Stimulated activated CD8-positive, alpha-beta memory T cell treated with anti-CD3 and anti-CD28 coated beads, Interleukin-2, amount 100 ng/mL, for 48 hours (primary cell): ENCODE data around the gene GNMT.
"Not testable (repeated sequence)": the region's sequence is repeated elsewhere in the genome, so short reads cannot be mapped to it uniquely, and the experiment has no call there.

ENCODE experiments used
- DNase-seq, 2 donors: peaks; one replicate each; pipeline ENCODE4 v3.0.0-alpha.2; 2020; ENCODE audit warnings: low read depth in 2 of 2

Gene GNMT

DNA sequence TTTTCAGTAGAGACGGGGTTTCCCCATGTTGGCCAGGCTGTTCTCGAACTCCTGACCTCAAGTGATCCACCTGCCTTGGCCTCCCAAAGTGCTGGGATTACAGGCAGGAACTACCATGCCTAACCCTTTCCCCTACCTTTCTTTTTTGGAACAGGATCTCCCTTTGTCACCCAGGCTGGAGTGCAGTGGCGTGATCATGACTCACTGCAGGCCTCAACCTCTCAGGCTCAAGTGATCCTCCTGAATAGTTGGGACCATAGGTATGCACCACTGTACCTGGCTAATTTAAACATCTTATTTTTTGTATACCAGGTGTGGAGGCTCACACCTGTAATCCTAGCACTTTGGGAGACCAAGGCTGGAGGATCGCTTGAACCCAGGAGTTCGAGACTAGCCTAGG lies 19.2 kb upstream of the GNMT start:
- DNase-seq, result not testable (repeated sequence)

DNA sequence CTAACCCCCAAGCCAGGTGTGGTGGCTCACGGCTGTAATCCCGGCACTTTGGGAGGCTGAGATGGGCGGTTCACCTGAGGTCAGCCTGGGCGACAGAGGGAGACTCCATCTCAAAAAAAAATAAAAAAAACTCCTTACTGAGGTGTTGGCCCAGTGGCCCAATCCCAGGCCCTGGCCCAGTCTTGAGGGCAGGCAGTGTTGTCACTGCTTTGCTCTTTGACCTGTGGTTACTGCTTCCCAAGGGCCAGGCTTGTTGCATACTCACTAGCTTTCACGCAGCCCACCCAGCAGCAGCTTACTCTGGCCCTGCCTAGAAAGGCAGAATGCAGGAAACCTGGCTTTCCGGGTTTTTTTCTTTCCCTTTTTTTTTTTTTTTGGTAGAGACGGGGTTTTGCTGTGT lies 18.1 kb upstream of the GNMT start:
- no peak for DNase-seq

- DNase-seq, result no peak
Measured at GRCh38 chr6:42947950-42948349, 12.6 kb upstream of the GNMT start.

GRCh38 chr6:42952389-42952788 lies 8.2 kb upstream of the GNMT start:
- DNase-seq, result no peak

DNA sequence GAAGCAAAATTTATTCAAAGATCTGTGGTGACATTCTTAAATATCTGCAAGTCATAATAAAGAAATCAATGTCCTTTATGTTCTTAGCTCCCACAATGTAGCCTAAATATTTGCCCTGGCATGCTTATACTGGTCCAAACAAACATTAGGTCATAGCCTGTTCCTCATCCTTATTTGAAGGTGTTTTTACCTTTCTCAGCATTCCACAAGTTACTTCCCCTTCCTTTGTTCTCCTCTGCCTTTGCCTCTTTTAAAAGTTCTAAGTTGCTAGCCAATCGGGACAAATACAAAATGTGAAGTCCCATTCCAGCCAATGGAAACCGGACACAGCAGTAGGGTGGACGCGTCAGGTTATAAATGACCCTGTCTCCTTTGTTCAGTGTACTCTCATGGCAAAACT lies 6.1 kb upstream of the GNMT start:
- DNase-seq, result not testable (repeated sequence)

- no peak for DNase-seq
Measured at GRCh38 chr6:42958125-42958524, 2.4 kb upstream of the GNMT start.

DNA sequence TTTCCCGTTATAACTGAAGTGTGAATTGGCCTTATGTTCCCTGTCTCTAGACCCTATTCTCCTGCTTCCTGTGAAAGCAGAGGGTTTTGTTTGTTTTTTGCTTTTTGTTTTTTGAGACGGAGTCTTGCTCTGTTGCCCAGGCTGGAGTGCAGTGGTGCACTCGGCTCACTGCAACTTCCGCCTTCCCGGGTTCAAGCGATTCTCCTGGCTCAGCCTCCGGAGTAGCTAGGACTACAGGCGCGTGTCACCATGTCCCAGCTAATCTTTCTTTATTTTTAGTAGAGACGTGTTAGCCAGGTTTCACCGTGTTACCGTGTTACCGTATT lies 674 bp upstream of the GNMT start:
- no peak for DNase-seq

DNA sequence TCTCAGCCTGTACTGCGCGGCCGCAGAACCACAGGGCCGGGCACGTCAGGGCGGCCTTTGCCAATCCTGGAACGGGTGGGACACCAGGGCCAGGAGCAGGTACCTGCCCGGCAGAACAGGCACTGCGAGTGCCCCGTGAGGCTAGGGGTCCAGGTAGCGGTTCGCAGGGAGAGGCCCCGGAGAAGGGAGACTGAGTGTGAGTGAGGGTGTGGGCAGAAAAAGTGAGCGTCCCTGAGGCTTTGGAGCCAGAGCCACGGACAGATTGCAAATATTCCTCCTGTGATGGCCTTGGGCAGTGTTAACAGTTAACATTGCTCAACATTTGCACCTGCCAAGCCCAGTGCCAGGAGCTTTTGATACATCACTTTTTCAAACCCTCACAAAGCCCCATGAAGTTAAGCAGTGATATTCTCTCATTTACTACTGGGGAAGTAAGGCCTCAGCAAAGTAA lies 491 bp downstream of the GNMT start:
- no peak for DNase-seq

GRCh38 chr6:42962096-42962495 lies 1.5 kb downstream of the GNMT start:
- no peak for DNase-seq

- DNase-seq, result no peak
Measured at GRCh38 chr6:42962502-42963178, 2.1 kb downstream of the GNMT start.

DNA sequence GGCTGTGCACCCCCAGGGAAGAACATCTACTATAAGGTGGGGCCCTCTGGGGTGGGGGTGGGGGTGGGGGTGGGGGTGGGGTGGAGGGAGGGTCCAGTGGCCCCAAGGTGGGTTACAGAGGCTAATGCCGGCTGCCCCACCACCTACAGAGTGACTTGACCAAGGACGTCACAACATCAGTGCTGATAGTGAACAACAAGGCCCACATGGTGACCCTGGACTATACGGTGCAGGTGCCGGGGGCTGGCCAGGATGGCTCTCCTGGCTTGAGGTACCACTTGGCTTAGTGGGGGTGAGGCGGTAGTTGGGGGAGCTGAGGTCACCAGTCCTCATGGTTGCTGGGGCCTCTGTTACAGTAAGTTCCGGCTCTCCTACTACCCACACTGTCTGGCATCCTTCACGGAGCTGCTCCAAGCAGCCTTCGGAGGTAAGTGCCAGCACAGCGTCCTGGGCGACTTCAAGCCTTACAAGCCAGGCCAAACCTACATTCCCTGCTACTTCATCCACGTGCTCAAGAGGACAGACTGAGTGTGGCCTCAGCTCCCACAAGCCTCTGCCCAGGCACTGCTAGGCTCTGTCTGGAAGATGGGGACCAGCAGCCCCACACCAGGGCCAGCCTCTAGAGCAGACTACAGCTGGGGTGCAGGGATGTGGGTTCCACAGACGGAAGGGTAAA lies 2.8 kb downstream of the GNMT start:
- DNase-seq, result no peak

DNA sequence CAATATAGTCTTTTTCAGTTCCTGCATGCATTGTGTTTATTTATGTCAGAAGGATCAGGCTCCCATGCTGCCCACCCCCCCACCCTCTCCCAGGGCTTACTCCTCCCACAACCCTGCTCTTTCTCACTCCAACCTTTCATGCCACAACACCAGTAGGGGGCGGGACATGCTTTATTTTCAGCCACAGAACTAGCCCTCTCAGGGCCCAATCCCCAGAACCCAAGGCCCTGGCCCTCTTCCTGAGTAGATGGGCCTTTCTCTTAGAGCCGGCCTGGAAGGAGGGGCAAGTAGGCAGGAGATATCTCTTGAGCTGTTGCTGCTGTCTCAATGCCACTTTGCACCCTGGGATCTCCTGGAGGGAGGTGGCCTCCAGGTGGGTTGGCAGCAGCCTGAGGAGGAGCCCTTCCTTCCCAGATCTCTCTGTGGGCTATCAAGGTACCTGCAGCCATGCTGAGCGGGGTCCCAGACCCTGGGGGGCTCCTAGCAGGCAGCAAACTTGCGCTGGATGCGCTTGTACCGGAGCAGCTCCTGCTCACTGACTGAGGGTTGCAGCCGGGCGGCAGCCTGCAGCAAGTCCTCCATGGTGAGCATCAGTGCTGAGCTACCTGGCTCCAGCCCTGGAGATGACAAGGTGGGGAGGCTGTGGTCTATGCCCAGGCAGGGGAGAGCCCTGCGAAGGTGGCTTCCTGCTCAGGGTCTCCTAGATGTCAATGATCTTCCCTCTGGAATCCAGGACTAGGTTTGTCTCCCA lies 3.5 kb downstream of the GNMT start:
- DNase-seq, result peak in 1 of 2 donors; percentile 25

GRCh38 chr6:42966571-42966970 lies 6.0 kb downstream of the GNMT start:
- no peak for DNase-seq

- DNase-seq, result no peak
Measured at GRCh38 chr6:42967228-42967627, 6.7 kb downstream of the GNMT start.

DNA sequence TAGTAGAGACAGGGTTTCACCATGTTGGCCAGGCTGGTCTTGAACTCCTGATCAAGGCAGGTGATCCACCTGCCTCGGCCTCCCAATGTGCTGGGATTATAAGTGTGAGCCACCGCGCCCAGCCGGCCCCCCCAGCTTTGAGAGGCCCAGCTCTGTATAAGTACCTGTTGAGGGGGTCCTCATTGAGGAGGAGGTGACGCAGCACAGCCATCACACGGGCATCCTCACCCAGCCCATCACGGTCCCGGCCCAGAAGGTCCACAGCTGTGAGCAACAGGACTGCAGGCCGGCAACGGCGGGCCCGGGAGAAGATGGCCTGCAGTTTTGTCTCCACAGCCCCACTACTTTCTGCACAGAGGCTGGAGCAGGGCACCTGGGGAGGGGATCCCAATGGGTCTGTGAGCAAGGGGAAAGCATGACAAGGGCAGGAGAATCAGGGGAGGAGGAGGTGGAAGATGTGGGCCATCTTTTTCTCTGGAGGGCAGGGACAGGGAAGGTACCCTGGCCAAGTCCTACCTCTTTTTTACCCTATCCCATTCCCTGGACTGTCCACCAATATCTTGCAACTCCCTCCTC lies 7.7 kb downstream of the GNMT start:
- no peak for DNase-seq

- no peak for DNase-seq
Measured at GRCh38 chr6:42968783-42969182, 8.2 kb downstream of the GNMT start.

DNA sequence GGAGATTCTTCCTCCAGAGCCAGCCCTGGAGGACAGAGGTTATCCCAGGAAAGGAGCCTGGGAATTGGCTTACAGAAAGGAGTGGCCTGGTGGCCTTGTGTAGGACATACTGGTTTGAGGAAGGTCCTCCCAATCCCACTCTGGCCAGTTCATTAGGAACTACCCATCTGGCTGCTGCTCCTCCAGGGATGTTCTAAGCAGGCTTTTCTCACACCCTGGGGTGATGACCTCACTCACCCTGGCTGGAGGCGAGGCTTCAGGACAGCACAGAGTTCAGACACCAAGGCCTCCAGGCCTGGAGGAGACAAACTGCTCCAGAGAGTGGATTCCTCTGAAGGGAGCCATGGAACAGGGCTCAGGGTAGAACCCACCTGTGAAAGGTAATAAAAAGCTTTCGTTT lies 8.9 kb downstream of the GNMT start:
- no peak for DNase-seq

- DNase-seq, result no peak
Measured at GRCh38 chr6:42969934-42970333, 9.4 kb downstream of the GNMT start.

DNA sequence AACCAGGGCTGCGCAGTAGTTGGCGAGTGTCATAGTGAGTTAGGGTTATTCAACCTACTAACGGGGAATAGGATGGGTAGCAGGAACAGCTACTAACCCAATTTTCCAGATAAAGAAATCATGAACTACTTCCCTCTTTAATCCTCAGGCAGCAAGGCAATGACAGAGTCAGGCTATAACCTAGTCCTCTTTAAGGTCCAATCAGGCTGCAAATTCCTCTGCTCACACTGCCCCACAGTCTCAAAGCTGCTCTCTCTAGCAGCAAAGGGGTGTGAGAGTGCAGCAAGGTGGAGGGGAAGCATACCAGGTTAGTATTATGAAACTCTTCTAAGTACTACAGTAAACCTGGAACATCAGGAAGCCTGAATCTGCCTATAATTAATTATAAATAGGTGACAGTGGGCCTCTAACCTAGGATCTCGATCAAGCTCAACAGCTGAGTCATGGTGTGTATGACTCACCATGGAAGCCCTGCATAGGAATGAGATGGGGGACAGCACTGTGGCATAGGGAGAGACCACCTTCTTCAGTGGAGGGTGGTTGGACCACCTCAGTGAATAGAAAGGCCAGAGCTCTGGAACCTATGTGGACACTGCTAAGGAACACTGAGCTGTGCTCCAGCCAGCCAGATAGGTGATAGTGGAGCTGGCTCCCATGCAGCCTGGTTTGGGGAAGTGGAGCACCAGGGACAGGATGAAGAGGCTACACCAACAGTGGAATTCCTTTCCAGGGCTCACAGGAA lies 10.5 kb downstream of the GNMT start:
- DNase-seq, result no peak

DNA sequence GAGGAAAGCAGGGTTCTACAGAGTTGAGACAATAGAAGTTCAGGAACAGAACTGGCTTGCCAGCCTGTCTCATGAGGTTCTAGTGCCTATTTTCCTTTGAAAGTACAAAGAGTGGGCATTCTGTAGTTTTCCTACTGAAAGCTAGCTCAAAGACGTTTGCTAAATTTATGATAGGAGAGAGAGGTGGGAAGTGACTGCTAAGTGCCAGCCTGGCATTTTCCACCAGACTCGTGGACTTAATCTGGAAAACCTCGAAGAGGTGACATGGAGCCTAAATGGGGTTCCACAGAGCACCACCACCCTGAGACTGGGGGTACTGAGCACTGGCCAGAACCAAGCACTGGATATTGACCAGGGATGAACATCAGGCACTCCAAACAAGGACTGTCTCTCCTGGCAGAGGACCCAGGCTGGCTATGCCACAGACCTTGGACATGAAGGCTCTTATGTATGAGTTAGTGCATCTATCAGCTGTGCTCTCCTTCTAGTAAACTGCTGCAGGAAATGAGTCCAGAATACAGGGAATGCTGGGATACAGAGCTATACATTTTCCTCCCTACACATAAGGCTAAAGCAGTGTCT lies 11.3 kb downstream of the GNMT start:
- DNase-seq, result no peak

DNA sequence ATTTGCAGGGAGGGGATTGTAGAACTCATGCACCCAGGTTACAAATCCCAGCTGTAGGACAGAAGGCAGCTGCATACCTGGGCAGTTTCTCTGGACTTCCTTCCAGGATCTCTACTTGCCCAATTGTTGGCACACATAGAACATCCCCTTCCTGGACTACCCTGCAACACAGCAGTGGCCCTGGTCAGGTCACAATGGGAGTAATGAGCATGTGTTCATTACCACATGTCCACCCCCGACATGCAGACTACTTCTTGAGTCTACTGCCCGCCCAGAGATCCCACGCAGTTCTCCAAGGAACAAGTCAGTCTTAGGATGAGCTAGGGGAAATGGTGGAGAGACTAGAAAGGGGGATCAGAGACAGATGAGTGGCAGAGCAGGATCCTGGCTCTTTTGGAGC lies 13.4 kb downstream of the GNMT start:
- no peak for DNase-seq
